ENCODE measurements around the gene PPOX.

The PPOX gene

DNA sequence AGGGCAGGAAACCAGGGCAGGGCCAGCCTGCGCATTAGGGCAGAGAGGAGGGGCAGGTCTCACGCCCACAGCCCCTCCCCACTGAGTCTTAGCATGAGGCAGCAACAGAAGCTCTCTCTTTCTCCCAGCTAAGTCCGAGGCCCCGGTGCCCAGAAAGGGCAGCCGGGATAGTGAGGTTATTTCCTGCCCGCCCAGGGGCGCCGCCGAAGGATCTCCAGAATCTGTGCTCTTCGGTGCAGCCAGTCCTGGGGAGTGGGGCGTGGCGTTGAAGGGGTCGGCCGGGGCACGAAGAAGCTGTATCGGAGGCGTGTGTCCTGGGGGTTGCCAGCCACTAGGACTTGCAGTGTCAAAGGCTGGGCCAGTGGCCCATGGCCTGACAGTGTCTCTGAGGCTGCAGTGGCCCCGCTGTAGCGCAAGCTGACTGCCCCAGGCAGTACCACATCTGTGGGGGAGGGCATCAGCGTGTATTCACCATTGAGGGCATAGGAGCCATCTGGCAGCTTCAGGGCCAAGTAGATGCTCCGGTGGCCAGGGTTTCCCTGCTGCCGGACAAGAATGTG lies 24.8 kb downstream of the PPOX start:
- TF ChIP-seq CTCF (IDR thresholded peaks at IDR 0.05), result no peak

- TF ChIP-seq CTCF (IDR thresholded peaks at IDR 0.05), result no peak
Measured at GRCh38 chr1:161191971-161192370, 25.7 kb downstream of the PPOX start.

GRCh38 chr1:161192476-161193465 lies 26.5 kb downstream of the PPOX start:
- TF ChIP-seq CTCF (IDR thresholded peaks at IDR 0.05), result peak; percentile 96

DNA sequence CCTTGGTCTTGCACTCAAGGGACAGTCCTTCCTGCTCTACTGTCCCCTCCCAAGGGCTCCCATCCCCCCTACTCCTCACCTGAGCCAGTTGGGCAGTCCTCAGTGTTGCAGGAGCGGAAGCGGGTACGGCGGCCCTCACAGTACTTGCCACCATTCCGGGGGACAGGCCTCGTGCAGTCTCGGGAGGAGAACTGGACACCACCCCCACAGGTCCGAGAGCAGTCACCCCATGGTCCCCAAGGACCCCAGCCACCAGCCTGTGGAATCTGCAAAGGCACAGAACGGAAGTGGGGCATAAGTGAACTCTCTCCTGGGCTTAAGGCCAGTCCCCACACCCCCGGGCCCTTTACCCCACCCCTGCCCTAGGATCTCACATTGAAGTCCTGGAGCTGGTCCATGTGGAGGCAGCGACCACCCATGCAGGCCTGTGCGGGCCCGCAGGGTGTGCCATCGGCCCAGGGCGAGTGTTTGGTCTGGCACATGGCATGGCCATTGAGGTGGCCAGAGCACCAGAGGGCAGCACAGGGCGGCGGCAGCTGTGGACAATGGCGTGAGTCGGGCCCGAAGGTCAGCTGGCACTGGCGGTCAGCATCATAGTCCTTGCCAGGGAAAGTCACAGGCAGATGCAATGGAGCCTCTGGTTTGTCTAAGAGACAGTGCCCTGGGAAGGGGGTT lies 27.5 kb downstream of the PPOX start:
- no peak for TF ChIP-seq CTCF (IDR thresholded peaks at IDR 0.05)

- no peak for TF ChIP-seq CTCF (IDR thresholded peaks at IDR 0.05)
Measured at GRCh38 chr1:161195171-161195570, 28.9 kb downstream of the PPOX start.

GRCh38 chr1:161196111-161196510 lies 29.9 kb downstream of the PPOX start:
- no peak for TF ChIP-seq CTCF (IDR thresholded peaks at IDR 0.05)

- no peak for TF ChIP-seq CTCF (IDR thresholded peaks at IDR 0.05)
Measured at GRCh38 chr1:161196521-161197451, 30.6 kb downstream of the PPOX start.

Data from LNCAP (cell line).